ENCODE measurements around the gene MAMDC4. TPM values are rescaled to one million over a fixed set of nuclear protein-coding genes. Genes with fewer than 3 reads are reported as not detected.
"Not testable (repeated sequence)": the region's sequence is repeated elsewhere in the genome, so short reads cannot be mapped to it uniquely, and the experiment has no call there.

The MAMDC4 gene
- total RNA-seq, 2 donors from 2014 or later = 1.5 to 2.4 TPM

DNA sequence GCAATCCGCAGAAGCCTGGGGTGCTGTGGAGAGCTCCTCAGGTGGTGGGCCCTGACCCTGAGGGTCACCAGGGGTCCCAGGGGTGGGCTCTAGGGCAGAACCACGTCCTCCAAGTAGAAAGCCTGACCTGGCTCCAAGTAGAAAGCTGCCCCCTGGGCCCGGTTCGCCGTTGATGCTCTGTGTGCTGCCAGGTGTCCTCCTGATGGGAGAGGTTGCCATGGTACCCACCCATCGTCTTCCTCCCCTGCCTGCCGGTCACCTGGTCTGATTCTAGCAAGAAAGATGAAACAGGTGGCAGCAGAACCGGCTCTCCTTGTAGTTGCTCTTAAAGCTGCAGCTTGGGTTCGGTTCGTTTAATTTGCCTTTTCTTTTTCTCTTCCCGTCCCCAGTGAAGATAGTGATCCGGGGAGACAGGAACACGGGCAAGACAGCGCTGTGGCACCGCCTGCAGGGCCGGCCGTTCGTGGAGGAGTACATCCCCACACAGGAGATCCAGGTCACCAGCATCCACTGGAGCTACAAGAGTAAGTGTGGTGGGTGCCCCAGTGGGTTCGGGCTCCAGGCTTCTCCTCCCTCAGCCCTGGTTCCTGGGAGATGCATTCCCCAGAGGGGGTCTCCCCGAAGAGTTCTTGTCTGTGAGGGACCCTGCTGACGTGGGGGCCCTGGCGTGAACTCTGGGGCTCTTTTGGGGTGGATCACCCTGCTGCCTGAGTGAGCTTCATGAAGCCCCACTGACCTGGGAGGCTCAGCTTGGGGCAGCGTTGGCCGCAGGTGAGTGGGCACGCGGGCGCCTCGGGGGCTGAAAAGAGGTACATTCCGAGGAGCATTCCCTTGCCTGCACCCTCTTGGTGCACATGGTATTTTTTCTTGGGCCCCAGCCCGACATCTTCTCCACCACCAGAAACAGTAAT, 28.8 kb upstream of the MAMDC4 start:
- no peak for DNase-seq (ENCODE audit: low spot score)
- intact Hi-C loops (cut with DNase I) = no loop called here

DNA sequence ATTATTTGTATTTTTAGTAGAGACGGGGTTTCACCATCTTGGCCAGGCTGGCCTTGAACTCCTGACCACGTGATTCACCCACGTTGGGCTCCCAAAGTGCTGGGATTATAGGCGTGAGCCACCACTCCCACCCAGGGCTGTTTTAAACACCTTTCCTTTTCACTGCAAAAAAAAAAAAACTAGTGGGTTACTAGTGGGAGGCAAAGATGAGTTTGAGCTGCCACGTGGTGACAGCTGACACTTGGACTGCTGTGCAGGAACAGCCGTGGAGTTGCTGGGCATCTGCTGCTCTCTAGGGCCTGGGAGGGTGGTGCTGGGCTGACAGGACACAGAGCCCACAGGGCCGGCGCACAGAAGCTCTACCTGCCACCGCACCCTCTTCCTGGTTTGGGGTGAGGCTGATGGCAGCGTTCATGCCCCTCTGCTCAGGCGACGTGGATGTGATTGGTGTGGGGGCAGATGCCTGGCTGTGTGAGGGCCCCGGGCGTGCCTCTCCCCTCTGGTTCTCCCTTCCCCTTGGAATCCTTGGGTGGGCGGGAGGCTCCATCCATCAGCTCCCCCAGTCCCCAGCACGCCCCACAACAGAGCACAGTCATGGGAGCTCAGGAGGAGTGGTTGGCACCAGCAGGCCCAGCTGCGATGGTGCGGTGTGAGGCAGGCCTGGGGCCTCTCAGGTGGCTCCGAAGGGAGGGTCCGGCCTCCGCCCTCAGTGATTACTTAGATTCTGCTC, 27.5 kb upstream of the MAMDC4 start:
- no peak for DNase-seq (ENCODE audit: low spot score)
- intact Hi-C loops (cut with DNase I) = no loop called here

DNA sequence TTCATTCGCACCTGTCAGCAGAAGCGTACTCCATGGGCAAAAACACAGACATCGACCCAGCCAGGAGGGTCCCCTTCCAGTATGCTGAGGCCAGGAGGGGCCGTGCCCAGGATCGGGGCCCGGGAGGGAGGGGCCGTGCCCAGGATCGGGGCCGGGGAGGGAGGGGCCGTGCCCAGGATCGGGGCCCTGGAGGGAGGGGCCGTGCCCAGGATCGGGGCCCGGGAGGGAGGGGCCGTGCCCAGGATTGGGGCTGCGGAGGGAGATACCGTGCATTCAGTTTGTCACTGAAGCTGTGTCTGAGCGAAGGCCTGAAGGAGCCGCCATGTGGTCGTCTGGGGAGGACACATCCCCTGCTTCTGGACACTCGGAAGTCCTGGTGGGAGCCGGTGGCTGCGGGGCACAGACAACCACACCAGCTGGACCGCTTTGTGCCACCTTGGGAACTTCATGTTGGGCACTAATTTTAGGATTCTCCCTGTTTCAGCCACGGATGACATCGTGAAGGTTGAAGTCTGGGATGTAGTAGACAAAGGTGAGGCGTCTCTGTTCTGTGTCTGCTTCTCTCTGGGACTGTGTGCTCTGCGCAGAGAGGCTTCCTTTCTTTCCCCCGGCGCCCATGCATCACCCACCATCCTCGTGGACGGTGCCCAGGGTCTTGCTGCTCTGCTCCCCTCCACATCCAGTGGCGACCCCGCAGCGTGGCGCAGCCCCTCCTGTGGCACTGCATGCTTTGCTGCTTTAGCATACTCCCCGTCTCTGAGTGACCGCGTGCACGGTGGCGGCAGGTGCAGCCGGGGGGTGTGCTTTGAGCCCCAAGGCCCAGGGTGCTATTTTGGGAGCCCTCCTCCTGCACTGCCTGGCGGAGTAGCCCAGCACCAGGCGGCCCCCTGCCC, 26.6 kb upstream of the MAMDC4 start:
- intact Hi-C loops (cut with DNase I) = no loop called here
- peak; percentile 77 for DNase-seq (ENCODE audit: low spot score)

DNA sequence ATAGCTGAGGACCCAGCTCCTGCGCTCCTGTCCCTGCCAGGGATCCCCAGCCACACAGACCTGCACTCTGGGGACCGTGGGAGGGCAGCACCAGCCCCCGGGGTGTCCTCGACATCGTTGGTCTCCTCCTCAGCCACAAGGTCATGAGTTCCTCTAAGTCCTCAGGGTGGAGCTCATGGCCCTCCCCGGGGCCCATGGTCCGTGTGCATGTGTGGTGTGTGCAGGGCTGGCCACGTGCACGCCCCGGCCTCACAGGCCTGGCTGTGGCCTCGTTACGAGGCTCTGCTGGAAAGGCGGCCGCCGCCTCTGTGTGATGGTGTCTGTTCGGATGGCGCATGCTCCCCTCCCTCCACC, 26.0 kb upstream of the MAMDC4 start:
- no peak for DNase-seq (ENCODE audit: low spot score)
- intact Hi-C loops (cut with DNase I) = no loop called here

DNA sequence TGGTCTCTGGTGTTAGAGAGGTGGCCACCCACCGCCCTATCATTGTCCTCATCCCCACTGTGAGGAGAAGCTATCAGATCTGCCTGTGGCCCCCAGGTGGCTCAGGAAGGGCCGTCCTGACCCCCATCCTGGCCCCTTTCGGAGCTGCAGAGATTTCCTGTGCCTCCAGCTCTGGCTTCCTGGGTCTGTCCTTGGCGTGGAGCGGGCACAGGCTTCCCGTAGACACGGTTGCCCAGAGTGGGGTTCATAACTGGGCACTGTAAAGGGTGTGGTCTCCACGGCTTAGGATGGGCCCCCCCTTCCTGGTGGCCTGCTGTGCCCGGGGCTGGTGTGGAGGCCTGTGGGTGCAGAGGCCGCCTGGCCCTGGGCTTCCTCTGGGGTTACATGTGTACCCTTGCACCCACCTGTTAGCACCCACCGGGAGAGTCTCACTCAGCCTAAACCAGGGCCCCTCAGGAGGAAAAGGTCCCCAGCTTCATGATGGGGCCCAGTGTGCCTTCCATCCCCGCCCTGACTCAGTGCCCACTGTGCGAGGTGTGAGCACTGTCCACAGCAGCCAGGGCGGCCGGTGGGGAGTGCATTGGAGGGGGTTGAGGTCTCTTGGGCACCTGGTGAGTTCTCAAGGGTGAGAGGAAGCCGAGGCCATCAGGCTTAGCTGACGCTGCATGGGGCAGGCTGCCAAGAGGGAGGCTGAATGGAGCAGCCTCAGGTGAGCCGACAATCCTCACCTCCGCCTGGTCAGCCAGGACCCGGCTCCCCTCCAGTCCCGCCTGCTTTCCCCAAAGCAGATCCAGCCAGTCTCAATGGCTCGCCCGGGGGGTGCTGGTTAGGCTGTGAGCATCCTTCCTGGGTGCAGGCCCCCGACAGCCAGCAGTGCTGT, 25.2 kb upstream of the MAMDC4 start:
- DNase-seq (ENCODE audit: low spot score) = no peak
- intact Hi-C loops (cut with DNase I) = no loop called here

DNA sequence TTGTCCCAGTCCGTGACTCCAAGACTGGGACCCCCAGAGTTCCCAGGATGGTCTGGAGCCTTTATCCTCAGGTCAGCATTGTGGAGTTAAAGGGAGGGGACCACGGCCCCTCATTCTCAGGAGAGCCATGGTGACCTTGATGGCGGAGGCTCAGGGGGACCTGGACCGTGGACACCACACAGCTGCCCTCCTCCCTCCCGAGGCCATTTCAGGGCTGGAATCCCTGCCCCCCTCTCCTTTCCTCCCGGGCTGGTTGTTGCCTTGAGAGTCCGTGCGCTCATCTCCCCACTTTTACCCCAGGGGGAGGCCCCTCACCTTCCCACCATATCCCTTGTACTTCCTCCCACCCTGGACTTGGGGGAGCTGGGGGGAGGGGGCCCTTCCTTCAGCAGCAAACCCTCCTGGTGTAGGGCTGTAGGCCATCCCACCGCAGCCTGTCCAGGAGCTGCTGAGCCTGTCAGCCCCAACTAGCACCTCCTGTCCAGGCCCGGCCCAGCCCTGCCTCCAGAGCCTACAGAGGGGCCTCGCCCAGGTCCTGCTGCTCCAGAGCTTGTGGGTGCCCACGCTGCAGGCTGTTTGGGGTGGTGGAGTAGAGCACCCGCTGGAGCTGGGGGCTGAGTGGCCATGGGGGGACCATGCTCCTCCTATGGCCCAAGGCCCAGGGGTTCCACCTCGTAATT, 24.2 kb upstream of the MAMDC4 start:
- DNase-seq (ENCODE audit: low spot score) = no peak
- intact Hi-C loops (cut with DNase I) = no loop called here

DNA sequence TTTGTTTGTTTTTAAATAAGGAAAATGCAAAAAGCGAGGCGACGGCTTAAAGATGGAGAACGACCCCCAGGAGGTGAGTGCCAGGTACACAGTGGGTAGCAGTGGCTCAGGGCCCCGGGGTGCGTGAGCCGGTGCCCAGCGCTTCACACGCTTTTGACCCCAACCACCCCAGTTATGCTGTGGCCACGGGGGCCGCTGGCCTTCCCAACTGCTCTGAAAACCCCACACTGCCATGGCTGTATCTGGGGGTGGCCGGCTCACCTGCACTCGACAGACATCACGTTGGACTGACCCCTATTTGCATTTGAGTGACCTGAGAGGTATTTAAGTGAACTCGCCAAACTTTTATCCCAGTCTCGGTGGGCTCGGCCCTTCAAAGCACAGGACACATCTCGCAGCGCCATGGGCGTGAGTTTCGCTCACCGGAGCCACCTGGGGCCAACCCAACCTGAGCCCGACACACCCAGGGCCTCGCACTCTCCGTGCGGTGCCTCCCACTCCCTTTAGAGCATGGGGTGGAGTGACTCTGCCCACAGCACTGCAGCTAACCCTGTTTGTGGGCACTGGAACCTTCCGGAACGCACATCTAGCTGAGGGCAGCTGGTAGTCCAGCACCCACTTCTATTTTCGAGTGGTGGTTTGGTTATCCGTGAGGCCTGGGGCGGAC, 23.5 kb upstream of the MAMDC4 start:
- DNase-seq (ENCODE audit: low spot score) = no peak
- intact Hi-C loops (cut with DNase I) = no loop called here

DNA sequence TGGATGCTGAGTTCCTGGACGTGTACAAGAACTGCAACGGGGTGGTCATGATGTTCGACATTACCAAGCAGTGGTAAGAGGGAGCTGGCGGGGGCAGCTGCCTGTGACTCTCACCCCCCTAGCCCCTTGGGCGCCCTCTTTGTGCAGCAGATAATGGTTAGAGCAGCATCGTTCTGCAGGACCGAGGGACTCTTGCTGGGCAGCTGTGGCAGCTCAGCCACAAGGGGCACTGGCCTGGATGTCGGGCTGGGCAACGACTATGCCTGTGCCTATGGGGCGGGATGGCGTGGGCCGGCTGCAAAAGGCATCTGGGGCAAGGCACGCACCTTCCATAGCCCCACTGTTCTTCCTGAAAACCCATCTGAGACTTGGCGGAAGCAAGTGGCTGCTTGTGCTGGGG, 22.7 kb upstream of the MAMDC4 start:
- DNase-seq (ENCODE audit: low spot score) = no peak
- intact Hi-C loops (cut with DNase I) = no loop called here

DNA sequence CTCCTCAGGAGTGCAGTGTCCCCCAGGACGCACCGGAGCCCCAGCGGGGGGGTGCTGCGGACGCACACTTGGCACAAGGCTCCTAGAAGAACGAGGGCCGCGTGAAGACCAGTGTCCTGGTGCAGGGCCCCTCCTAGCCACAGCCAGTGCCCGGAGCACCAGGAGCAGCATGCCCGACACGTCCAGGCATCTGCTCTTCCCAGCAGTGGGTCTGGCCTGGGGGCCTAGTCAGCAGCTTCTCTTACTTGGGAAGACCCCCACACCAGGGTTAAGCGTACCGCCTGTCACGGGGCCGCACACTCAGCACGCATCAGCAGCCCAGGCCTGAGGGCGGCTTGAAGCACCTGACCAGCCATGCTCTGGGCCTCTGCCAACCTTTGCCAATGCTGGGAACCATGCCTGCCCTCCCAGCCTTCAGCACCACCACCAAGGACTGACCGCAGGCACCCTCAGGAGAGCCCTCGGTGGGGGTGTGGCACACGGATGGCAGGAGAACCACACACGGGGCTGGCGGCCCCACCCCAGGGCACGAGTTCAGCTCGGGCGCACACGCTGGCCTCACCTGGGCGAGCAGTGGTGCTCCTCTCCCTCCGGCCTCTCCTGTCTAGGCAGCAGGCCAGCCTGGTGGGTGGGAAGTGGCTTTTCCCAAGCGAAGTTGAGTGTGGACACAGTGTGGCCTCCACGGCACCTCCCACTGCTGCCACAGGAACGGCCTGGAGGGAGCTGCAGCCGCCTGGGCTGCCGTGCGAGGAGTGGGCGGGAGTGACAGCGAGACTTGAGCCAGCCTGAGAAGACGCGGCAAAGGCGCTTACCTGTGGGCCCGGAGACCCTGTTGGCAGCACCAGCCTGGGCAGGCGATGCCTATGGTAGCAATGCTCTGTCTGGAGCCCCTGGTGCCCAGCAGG, 21.9 kb upstream of the MAMDC4 start:
- DNase-seq (ENCODE audit: low spot score) = no peak
- intact Hi-C loops (cut with DNase I) = no loop called here

DNA sequence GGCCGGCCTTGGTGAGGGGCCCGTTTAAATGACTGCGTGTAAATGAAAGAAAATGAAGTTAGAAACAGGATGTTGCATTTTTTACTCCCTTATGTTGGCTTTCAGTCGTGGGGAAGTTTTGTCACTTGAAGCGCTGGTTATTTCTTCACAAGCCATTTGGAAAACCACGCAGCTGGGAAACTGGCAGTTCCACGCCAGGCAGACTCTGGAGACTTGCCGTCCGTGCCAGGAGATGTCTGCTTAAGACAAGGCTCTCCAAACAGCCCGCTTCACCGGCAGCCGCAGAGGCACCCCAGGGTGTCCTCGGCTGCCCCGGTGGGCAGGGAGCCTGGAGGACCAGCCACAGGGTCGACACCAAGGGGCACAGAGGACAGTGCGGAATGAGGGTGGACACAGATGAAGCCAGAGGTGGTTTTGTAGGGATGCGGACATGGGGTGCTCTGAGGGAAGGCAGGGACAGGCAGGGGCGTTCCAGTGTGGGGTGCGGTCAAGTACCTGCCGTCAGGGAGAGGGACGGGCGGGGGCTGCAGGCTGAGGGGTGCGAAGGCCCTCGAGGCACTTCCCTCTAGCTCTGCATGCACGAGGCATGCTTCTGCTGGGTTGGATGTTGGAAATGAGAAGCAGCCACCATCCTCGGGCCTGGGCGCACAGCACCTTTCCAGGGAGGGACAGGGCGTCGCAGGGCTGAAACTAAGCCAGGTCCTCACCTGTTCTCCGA, 21.0 kb upstream of the MAMDC4 start:
- DNase-seq (ENCODE audit: low spot score) = no peak
- intact Hi-C loops (cut with DNase I) = no loop called here

DNA sequence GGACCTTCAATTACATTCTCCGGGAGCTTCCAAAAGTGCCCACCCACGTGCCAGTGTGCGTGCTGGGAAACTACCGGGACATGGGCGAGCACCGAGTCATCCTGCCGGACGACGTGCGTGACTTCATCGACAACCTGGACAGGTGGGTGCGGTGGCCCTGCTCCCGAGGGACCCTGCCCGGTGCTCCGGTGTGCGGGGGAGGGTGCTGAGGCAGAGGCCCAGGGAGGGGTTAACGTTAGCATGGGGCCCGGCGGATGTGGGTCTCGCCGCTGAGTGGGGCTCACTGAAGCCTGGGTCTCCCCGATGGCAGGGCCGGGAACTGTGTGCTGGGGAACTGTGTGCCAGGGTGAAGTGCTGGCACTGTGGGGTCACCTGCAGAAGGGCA, 20.4 kb upstream of the MAMDC4 start:
- DNase-seq (ENCODE audit: low spot score) = no peak
- intact Hi-C loops (cut with DNase I) = no loop called here

DNA sequence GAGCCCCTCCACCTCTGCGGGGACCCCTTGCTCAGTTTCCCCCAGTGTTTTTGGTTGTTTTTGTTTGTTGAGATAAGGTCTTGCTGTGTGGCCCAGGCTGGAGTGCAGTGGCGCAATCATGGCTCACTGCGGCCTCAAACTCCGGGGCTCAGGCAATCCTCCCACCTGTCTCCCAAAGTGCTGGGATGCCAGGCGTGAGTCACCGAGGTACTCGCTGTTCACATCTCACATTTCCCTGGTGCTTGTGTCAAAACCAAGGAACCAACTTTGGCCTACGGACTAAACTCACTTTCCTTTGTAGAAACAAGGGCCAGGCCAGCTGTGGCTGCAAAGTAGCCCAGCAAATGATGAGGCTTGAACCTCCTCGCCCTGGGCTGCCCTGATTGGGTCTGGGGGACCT, 19.6 kb upstream of the MAMDC4 start:
- no peak for DNase-seq (ENCODE audit: low spot score)
- intact Hi-C loops (cut with DNase I) = no loop called here

DNA sequence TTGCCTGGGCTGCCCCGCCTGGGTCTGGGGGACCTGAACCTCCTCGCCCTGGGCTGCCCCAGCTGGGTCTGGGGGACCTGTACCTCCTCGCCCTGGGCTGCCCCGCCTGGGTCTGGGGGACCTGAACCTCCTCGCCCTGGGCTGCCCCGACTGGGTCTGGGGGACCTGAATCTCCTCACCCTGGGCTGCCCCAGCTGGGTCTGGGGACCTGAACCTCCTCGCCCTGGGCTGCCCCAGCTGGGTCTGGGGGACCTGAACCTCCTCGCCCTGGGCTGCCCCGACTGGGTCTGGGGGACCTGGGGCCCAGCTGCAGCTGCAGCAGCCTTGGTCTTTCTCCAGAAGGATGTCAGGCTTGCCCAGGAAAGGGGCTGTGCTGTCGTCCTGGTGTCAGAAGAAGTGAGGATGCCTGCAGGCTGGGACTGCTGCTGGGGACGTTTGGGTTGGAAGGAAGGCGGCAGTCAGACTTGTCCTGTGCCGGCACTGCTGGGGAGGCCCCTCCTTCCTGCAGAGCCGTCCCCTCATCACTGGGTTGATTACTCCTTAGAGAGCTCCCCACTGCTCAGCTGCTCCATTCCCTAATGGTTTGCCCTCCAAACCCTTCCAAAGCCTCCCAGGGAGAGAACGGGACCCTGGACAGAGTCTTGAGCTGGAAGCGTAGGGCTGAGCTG, 18.6 kb upstream of the MAMDC4 start:
- DNase-seq (ENCODE audit: low spot score); intact Hi-C loops (cut with DNase I): not testable (repeated sequence)

DNA sequence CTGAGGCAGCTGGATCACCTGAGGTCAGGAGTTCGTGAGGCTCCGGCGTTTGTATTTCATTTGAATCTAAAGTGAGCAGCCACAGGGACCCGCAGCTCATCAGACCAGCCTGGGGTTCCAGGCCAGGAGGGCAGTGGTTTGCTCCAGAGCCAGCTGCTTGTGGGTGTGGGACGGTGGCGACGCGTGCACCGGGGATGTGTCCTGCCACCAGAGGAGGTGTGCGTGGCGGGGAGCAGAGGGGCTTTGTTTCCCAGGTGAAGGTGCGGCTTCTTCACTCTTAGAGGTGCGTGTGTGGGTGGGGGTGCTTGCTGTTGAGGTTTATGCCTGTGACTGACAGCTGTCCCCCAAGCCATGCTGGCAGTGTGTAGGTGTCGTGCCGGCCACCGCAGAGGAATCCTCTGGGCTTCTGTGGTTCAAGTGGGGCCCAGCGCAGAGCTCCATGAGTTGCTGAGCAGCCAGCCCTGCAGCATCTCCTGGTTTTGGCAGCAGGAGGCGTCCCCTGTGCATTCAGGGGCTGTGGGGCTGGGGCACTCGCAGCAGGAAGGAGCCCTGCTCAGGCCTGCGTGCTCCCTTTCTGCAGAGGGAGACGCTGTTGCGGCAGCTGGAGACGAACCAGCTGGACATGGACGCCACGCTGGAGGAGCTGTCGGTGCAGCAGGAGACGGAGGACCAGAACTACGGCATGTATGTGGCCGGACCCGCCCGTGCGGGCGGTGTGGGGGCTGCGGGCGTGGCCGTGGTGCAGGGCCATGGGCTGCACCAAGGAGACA, 16.8 kb upstream of the MAMDC4 start:
- intact Hi-C loops (cut with DNase I) = no loop called here
- DNase-seq (ENCODE audit: low spot score) = no peak
